ENCODE measurements around the gene SSR1. TPM values are rescaled to one million over a fixed set of nuclear protein-coding genes. Genes with fewer than 3 reads are reported as not detected.

SSR1 gene
- total RNA-seq, 1 donor from 2014 or later: 183 TPM

DNA sequence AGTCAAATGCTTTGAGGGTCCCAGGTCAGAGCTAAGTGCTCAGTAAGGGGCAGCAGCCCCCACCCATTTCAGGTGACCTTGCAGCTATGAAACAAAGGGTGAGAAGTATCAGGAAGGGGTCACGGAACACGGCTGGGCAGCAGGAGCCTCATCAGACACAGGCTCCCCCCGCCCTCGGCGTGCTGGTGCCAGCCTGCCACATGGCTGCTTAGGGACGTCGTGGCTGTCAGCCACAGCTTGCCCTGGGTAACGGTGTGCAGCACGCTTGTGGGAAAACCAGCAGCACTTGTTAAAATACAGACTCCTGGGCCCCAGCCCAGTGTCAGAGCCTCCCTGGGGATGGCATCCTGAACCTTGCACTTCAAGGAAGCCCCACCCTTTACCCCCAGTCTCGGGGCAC is 39.3 kb downstream of the SSR1 start:
- no peak overlapping the region for H3K27ac Mint-ChIP-seq (ENCODE audit: unreplicated experiment)
- DNase-seq (ENCODE audit: extremely low spot score, unreplicated experiment): peak; percentile 75
- H3K4me1 Mint-ChIP-seq (ENCODE audit: unreplicated experiment): peaks cover 13% of the 10 kb centered on the region
- no peaks in the 10 kb centered on the region for H3K27me3 Mint-ChIP-seq (ENCODE audit: unreplicated experiment)
- H3K36me3 Mint-ChIP-seq (ENCODE audit: unreplicated experiment): no peaks in the 10 kb centered on the region
- TF ChIP-seq, protein P1, sequence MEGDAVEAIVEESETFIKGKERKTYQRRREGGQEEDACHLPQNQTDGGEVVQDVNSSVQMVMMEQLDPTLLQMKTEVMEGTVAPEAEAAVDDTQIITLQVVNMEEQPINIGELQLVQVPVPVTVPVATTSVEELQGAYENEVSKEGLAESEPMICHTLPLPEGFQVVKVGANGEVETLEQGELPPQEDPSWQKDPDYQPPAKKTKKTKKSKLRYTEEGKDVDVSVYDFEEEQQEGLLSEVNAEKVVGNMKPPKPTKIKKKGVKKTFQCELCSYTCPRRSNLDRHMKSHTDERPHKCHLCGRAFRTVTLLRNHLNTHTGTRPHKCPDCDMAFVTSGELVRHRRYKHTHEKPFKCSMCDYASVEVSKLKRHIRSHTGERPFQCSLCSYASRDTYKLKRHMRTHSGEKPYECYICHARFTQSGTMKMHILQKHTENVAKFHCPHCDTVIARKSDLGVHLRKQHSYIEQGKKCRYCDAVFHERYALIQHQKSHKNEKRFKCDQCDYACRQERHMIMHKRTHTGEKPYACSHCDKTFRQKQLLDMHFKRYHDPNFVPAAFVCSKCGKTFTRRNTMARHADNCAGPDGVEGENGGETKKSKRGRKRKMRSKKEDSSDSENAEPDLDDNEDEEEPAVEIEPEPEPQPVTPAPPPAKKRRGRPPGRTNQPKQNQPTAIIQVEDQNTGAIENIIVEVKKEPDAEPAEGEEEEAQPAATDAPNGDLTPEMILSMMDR (IDR thresholded peaks at IDR 0.05): no peak
- no peaks in the 10 kb centered on the region for H3K9me3 Mint-ChIP-seq (ENCODE audit: unreplicated experiment)
- H3K4me3 Mint-ChIP-seq (ENCODE audit: unreplicated experiment): no peak overlapping the region

DNA sequence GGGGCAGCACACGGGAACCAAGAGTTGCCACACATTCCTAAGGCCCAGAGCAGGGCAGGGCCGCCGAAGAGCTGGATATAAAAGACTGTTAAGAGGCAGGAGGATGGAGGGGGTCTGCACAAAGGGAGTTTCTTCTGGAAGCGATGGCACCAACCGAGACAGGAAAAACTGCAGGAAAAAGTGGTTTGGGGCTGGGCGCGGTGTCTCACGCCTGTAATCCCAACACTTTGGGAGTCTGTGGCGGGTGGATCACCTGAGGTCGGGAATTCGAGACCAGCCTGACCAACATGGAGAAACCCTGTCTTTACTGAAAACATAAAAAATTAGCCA is 41.8 kb downstream of the SSR1 start:
- peaks cover 25% of the 10 kb centered on the region for H3K4me1 Mint-ChIP-seq (ENCODE audit: unreplicated experiment)
- peak; percentile 65 for DNase-seq (ENCODE audit: extremely low spot score, unreplicated experiment)
- no peaks in the 10 kb centered on the region for H3K27me3 Mint-ChIP-seq (ENCODE audit: unreplicated experiment)
- H3K36me3 Mint-ChIP-seq (ENCODE audit: unreplicated experiment): no peaks in the 10 kb centered on the region
- no peak overlapping the region for H3K27ac Mint-ChIP-seq (ENCODE audit: unreplicated experiment)
- H3K4me3 Mint-ChIP-seq (ENCODE audit: unreplicated experiment): no peak overlapping the region
- TF ChIP-seq, protein P1 (IDR thresholded peaks at IDR 0.05): no peak
- no peaks in the 10 kb centered on the region for H3K9me3 Mint-ChIP-seq (ENCODE audit: unreplicated experiment)

DNA sequence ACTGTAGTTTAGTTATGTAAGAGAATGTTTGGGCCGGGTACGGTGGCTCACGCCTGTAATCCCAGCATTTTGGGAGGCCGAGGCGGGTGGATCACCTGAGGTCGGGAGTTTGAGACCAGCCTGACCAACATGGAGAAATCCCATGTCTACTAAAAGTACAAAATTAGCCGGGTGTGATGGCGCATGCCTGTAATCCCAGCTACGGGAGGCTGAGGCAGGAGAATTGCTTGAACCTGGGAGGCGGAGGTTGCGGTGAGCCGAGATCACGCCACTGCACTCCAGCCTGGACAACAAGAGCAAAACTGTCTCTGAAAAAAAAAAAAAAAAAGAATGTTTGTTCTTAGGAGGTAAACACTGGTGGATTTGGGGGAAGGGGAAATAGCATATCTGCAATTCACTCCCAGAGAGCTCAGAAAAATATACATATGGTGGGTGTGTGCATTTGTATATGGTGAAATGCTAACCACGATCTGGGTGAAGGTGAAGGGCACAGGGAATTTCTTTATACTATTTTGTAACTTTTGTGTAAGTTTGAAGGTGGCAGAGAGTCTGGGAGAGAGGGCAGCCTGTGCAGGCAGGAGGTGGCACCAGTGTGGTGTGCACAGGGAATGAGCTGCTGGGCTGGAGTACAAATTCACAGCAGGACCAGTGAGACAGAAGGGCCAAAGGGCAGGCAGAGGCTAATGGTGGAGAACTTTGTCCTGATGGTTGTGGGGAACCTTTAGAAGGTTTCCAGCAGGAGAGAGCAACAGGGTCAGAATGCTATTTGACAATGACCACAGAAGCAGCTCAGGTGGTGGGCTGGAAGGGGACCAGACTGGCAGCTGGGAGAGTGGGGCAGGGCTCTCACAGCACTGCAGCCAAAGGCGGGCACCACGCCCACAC is 42.4 kb downstream of the SSR1 start:
- H3K27ac Mint-ChIP-seq (ENCODE audit: unreplicated experiment): no peak overlapping the region
- DNase-seq (ENCODE audit: extremely low spot score, unreplicated experiment): peak; percentile 17
- no peak overlapping the region for H3K4me3 Mint-ChIP-seq (ENCODE audit: unreplicated experiment)

DNA sequence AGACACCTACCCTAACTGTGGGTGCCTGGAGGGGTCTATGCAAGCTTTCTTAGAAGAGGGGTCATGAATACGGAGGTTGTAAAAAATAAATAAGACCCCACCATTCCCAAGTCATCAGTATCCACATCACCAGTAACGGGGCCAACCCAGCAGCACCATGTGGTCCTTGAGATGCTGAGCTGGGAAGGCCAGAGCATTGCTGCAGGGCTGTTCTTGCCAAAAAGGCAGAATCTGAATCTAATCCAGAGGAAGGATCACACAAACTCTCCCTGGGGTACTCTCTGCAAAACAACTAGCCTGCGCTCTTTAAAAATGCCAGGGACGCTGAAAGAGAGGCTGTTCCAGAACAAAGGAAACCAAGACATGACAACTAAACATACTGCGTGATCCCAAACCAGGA is 43.2 kb downstream of the SSR1 start:
- Mint-ChIP-seq H3K9me3 (ENCODE audit: unreplicated experiment) (no peaks in the 10 kb centered on the region), H3K36me3 (ENCODE audit: unreplicated experiment) (no peaks in the 10 kb centered on the region), H3K27me3 (ENCODE audit: unreplicated experiment) (no peaks in the 10 kb centered on the region), H3K4me1 (ENCODE audit: unreplicated experiment) (peaks cover 22% of the 10 kb centered on the region), H3K27ac (ENCODE audit: unreplicated experiment) (no peak overlapping the region), H3K4me3 (ENCODE audit: unreplicated experiment) (no peak overlapping the region)
- DNase-seq (ENCODE audit: extremely low spot score, unreplicated experiment): peak; percentile 65
- TF ChIP-seq, protein P1 (IDR thresholded peaks at IDR 0.05): no peak

More for the DNA sequence above, 42.4 kb downstream of the SSR1 start:
- no peaks in the 10 kb centered on the region for H3K27me3 Mint-ChIP-seq (ENCODE audit: unreplicated experiment)
- H3K36me3 Mint-ChIP-seq (ENCODE audit: unreplicated experiment): no peaks in the 10 kb centered on the region
- TF ChIP-seq, protein P1 (IDR thresholded peaks at IDR 0.05): no peak
- H3K9me3 Mint-ChIP-seq (ENCODE audit: unreplicated experiment): no peaks in the 10 kb centered on the region
- peaks cover 23% of the 10 kb centered on the region for H3K4me1 Mint-ChIP-seq (ENCODE audit: unreplicated experiment)

DNA sequence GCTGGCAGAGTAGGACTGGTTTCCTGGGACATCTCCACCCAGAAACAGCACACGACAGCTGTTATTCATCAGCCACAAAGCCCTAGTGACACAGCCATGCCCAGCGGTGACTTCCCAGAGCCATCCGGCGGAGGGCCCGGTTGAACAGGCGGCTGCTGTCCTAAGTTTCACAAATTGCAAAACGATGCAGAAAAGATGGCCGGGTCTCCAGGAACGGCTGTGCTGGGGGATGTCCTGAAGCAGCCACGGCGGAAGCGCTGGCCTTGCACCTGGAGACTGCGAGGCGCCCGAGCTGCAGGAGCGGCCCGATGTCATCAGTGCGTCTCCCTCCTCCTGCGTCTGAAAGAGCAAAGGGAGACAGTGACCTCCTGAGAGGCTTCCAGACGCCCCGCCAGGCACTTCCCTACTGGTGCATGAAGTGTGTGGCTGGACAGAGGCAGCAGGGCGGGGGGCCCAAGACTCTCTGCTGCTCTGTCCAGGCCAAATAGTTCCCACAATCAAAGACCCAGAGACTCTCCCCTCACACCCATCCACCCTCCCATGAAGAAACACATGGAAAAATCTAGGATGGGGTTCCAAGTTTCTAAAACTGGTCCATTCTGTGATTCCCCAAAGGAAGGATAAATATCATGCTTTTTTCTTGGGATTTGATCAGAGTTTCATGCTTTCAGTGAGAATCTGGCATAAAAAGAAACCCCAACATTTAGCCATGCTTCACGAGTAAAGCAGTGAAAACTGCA is 44.0 kb downstream of the SSR1 start:
- peak; percentile 67 for DNase-seq (ENCODE audit: extremely low spot score, unreplicated experiment)
- Mint-ChIP-seq H3K27me3 (ENCODE audit: unreplicated experiment) (no peaks in the 10 kb centered on the region), H3K4me3 (ENCODE audit: unreplicated experiment) (no peak overlapping the region), H3K27ac (ENCODE audit: unreplicated experiment) (no peak overlapping the region), H3K4me1 (ENCODE audit: unreplicated experiment) (peaks cover 22% of the 10 kb centered on the region), H3K9me3 (ENCODE audit: unreplicated experiment) (no peaks in the 10 kb centered on the region), H3K36me3 (ENCODE audit: unreplicated experiment) (no peaks in the 10 kb centered on the region)
- TF ChIP-seq, protein P1 (IDR thresholded peaks at IDR 0.05): no peak
